Forelimb muscle (tissue), 1 donor: ENCODE data around the gene INO80. TPM values are rescaled to one million over a fixed set of nuclear protein-coding genes. Genes with fewer than 3 reads are reported as not detected.

ENCODE experiments used
- DNase-seq: peaks from one replicate; pipeline ENCODE4 v3.0.0-alpha.2; 2013; ENCODE audit warnings: low read depth
- polyA plus RNA-seq: library from polyadenylated mRNA; unstranded; fragments of 120-200 nt; gene quantifications from one replicate; pipeline ENCODE4 v1.2.1, GENCODE V29; 2013; ENCODE audit not compliant: insufficient read length

Gene INO80
- polyA plus RNA-seq, 1 donor = 18.3 TPM

DNA sequence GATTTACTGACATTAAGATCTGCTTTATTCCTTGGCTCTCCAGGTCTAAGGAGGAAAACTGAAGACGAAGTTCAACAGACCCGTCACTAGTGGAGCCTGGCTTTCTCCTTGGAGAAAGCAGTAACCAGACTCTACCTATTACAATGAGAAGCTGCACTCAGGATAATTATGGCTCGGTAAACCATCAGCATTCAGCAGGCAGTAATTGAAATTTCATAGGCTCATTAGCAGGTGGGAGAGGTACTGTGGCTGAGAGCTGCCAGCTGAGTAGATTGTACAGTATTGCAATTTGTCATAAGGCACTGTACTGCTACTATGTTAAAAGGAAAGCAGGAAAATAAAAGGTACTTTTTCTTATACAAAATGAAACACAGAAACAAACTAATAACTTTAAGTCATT lies 111.6 kb downstream of the INO80 start:
- DNase-seq = no peak

DNA sequence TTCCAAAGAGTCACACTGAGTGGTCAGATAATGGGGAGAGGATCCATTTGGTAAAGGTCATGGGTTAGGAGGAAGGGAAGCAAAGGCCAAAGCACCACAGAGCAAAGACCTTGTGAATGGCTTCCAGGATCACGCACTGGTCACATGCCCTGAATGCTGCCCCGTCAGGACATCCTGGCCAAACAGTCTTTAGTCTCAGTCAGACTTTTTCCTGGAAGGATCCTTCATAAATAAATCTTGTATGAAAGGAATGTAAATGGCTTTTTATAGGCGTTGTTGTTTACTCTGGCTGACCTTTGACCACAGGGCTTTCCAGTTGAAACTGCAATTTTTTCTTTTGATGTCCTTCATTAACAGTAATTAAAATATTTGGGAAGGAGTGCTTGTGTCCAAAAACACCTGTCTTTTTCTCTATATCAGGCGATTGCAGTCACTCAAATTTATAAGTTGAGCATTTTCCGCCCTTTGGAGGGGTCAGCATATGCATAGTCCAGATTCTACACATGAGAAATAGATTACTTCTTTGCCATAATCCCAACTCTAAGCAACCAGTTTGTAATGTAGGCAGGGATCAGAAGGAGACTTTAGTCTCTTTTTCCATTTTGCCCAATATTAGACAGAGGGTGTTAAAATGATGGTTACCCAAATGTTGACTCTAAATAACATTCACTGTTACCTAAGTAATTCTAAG lies 114.4 kb downstream of the INO80 start:
- no peak for DNase-seq

DNA sequence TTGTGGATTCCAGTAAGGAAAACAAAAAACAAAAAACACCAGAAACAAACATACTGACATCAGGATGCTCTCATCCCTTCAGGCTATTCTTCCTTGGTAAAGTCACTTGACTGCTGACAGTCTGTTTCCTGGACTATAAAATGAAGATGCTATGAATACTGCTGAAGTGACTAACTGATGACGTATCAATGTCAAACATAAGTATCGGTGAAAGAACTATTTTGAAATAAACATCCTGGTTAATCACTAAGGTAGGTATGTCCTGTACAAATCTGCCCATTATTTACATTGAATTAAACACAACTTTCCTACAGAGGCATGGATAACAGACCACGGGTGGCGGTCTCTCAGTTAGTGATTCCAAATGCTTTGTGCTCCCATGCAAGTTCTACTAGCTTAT lies 116.9 kb downstream of the INO80 start:
- DNase-seq = no peak

DNA sequence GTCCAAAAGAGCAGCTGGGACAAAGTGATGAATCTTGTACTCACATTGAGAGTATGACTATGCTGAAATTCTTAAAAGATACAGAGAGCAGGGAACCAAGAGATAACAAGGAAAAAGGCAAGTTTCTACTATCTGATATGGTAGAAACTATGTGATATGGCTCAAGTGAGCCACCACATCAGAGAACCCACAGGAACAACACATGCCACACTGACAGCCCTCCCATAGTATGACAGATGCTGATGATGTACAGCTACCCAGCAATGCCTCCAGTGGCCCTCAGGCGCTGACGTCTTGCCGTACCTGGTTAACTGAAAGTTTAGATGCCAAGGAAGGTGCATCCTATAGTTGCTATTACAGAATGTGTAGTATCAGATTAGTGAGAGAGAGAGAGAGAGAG lies 120.4 kb downstream of the INO80 start:
- no peak for DNase-seq

DNA sequence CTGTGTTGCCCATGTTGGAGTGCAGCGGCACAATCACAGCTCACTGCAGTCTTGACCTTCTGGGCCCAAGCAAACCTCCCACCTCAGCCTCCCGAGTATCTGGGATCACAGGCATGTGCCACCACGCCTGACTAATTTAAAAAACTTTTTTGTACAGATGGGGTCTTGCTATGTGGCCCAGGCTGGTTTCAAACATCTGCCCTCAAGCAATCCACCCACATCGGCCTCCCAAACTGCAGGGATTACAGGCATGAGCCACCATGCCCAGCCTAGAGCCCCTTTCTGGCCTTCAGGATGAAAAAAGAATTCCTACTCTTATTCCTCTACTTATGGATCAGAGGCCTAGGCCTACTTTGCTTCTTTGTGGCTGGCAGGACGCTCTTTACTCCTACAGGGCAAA lies 123.3 kb downstream of the INO80 start:
- no peak for DNase-seq

DNA sequence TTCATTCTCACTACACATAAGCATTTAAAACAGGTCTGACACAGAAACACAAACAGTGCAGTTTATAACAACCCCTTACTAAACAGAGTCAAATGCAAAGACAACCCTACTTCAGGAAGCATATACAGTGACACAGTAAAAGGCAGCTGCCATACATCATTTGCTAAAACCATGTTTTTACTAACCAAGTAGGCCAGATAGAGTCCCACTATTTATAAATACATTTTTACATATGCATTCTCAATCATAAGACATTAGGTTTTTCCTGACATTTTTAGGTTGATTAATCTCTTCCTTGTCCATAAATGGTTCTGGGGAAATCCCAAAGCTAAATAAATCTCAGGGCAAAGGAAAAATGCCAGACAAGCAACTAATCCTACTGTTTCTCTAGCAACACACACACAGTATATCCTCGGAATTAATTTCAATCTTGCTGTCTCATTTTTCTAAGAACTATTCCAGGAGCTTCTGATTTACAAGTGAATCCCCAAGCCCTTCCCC lies 123.8 kb downstream of the INO80 start:
- DNase-seq = no peak

DNA sequence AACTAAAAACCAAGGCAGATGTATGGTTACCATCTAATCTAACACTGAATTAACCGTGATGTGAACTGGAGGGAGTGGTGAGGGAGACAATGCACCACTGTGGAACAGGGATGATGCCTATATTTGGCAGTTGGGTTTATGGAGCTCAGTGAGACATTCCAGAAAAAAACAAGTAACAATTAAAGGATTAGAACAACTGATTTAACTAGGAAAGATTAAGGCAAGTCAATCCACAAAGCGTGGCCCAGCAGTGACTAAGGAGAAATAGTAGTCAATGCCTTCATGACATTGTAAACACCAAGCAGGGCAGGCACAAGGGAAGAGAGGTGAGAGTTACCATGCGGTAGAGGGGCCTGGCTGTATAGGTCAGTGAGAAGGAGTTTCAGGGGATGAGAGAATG lies 124.7 kb downstream of the INO80 start:
- no peak for DNase-seq

DNA sequence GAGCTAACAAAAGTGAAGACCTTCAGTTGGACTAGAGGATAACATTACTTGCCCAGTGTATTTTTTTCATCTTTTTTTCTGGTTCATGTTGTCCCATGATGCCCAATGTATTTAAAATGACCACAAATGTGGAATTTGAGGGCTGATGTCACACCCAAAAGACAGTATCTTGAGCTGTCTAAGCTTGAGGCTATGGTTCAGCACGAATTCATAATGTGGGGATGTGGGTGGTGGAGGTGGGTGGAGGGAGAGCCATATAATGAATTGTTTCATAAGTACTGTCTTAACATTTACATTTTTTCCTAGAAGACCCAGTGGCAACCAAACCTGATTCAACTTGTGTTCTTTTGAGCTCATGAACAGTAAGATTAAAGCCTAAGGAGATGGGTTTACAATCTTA lies 125.3 kb downstream of the INO80 start:
- no peak for DNase-seq

DNA sequence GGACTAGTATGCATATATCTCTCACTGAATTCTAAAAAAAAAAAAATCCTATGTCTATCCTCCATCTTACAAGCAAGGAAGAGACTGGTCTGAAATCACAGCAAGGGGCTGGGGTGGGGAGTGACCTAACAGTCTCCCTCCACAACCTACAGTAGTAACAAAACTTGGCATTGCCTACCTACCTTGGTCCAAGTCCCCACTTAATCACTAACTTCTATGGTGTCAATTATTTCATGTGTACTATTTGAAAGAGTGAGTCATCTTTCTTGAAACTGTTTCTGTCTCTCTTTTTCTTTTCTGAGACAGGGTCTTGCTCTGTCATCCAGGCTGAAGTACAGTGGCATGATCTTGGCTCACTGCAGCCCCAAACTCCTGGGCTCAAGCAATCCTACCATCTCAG lies 126.0 kb downstream of the INO80 start:
- DNase-seq = no peak

DNA sequence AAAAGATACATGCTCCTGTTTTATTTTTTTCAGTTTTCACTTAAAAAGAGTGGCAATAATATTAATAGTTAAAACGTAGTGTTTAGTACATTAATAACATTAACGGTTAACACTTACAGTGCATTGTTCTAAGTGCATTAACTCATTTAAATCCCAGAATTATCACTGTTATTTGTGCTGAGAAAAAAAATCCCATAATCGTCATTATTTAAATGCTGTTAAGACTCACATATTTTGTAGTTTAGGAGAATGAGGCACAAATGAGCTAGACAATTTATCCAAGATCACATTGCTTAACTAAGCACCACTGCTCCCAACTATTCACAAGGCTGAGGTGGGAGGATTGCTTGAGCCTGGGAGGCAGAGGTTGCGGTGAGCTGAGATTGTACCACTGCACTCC lies 127.9 kb downstream of the INO80 start:
- no peak for DNase-seq

DNA sequence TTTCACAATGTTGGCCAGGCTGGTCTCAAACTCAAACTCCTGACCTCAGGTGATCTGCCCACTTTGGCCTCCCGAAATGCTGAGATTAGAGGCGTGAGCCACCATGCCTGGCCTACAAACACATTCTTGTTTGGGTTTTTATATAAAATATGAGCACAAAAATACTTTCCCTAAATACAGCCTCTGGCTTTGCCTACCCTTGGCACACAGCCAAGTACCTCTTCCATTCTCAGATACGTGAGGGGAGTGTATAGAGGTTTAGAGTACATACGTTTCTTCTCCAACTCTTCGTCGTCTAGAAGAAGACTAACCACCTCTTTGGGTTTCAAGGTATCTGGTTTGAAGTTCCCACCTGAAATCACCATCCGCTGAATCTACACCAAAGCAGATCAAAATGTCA lies 129.3 kb downstream of the INO80 start:
- DNase-seq = no peak

DNA sequence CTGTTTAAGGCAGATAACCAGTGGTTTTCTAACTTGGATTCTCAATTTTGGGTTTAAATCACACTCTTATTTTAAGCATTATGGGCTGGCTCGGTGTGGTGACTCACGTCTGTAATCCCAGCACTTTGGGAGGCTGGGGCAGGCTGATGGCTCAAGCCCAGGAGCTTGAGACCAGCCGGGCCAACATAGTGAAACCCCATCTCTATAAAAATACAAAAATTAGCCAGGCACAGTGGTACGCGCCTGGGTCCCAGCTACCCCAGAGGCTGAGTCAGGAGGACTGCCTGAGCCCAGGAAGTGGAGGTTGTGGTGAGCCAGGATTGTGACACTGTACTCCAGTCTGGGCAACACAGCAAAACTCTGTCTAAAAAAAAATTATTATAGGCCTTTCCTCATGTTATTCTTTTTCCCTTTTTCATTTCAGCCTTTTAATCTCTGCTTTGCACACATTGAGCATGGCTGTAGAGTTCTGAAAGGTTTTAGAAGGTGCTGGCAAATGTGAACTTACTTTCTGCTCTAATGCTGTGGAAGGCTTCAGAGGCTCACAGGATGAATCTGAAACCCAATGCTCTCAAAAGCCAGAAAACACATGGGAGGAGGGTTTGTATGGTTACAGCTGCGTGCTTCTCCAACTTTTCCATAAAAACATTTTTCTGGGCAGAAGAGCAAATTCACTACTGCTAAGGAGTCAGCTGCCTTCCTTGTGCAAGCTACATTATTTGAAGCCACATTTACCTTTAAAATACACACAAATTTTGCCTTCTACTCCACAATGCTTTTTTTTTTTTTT lies 130.3 kb downstream of the INO80 start:
- peak; percentile 17 for DNase-seq

DNA sequence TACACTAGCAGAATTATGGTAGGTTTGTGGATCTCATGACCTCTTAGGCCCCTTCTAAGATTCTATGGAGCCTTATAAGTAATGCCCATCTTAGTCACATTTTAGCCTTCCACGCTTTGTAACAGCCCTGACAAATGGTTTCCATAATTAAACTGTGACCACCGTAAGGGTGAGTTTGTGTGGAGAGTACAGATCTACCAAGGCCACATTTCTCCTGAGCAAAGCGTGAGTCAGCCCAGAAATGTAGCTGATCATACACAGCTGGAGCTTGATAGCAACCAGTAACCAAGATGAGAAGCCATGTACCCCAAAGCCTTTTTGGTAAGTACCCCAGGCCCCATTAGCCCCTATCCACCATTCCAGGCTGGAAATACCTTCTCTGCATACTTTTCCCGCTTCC lies 131.1 kb downstream of the INO80 start:
- no peak for DNase-seq

DNA sequence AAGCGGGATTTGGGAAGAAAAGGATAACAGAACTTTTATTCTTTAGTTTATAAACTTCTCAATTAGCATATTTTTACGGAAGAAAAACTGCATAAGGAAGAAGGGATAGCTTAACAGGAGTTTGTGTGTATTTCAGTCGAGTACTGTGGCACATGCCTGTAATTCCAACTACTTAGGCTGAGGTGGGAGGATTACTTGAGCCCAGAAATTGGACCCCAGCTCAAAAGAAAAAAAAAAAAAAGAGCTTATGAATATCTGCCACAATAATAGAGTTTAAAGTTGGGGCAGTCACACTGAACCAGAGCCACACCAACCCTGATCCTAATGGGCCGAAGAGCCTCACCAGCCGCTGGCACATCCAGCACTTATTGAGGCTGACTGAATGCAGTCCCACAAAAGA lies 131.7 kb downstream of the INO80 start:
- DNase-seq = no peak

DNA sequence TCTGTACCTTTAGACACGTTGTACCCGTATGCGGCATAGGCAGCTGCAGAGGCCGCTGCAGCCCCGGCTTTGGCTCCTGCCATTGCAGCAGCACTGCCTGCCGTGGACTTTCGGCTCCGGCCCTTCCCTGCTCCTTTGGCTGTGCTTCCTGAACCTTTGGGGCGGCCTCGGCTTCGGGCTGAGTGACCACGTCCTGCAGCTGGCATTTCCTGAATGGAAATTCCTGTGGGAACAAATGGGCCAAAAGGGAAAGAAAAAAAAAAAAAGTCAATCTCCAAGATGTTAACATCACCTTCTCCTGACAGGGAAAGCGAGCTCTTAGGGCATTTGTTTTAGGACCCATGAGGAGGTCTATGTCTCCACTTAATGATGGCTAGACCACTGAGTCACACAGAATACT lies 133.2 kb downstream of the INO80 start:
- no peak for DNase-seq

DNA sequence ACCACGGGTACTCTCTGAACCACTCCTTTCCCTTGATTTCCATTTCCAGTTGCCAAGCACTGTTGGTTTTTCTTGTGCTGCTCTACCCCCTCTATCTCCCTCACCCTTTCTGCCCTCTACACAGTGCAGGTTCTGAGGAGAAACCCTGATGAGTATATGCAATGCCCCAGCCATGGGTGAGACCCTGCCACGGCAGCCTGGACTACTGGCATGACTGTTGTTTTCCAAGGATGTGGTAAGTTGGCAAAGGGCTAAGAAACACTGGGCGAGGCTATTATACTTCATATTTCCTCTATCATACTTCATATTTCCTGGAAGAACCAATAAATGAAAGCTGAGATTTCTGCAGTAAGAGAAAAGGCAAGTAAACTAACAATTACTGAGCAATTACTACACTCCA lies 134.9 kb downstream of the INO80 start:
- DNase-seq = no peak

DNA sequence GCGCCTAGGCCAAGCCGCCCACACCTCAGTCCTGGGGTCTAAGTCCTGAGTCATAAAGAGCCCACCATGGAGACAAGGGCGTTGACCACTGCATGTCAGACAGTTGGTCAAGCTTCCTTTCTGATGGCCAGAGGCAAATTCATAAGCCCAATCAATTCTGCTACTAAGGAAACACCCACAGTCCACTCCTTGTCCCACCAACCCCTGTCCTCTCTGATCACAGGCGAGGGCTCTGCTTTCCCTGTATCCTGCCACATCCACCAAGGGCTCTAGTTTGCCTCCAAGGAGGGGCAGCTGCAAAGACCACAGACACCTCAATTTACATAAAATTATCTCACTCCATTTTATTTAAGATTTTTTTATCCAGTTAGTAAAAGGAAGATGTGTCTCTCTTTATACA lies 137.5 kb downstream of the INO80 start:
- no peak for DNase-seq

DNA sequence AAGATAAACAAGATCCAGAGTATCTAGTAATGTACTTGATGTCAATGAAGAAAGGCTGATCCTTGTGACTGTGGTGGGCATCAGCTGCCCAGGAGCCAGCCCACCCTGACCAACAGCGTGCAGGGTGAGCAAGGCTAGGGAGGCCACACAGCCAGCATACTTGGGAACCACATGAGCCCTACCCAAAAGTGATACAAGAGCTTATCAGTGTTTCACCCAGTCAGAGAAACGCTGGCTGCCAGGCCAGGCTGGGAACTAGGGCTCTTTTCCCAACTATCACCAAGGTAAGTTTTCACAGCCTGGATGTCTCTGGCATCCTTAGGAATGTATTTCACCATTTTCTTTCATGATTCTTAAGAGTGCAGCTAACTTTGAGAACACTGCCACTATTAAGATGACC lies 137.9 kb downstream of the INO80 start:
- DNase-seq = no peak

DNA sequence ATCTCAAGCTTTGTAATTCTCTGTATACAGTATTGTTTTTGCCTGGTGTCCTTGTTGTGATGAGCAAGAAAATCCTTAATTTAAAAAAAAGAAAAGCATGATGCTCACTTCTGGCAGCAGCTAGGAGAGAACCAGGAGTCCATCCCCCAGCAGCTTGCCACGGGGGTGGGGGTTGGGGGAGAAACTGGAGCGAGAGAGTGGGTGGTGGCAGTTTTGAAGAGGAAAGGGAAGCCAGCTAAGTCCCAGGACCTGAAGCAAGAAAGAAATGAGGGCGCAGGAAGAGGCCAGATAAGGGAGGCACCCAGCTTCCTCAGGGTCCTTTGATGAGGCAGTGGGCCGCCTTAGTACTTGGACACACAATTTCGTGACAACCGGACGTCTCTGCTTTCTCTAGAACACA lies 139.3 kb downstream of the INO80 start:
- no peak for DNase-seq

DNA sequence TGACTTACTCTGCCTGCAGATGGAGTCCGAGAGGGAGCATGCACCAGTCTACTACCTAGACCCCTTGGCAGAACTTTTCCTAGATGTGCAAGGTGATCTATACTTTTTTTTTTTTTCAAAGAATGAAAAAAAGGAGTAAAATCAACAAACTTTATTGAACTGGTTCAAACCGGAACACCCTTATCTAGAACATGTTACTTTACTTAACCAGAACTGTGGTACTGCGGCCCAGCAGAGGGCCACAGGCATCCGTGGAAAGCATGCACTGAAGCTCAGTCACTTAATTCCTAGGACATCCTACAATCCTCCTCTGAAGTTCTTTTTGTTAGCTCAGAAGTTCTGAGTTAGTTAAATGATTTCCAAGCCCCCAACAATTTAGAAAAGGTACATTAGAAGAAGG lies 141.2 kb downstream of the INO80 start:
- no peak for DNase-seq

DNA sequence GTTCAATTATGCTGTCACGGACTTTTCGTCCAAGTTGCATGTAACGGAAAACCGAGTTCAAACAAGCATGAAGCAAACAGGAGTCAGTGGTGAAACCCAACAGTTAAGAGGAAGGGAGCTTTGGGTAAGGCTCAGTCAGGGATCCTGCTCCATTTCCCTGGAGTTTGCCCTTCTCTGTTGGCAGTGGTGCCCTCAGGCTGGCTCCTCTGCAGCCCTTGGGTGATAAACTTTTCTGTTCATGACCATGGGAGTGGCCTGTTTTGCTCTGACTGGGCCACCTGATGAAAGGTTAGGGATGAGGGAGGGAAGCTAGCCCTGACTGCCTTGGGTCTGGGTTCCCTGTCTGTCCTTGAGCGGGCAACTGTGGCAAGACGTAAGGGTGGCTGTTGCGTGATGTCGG lies 146.7 kb downstream of the INO80 start:
- DNase-seq = no peak

DNA sequence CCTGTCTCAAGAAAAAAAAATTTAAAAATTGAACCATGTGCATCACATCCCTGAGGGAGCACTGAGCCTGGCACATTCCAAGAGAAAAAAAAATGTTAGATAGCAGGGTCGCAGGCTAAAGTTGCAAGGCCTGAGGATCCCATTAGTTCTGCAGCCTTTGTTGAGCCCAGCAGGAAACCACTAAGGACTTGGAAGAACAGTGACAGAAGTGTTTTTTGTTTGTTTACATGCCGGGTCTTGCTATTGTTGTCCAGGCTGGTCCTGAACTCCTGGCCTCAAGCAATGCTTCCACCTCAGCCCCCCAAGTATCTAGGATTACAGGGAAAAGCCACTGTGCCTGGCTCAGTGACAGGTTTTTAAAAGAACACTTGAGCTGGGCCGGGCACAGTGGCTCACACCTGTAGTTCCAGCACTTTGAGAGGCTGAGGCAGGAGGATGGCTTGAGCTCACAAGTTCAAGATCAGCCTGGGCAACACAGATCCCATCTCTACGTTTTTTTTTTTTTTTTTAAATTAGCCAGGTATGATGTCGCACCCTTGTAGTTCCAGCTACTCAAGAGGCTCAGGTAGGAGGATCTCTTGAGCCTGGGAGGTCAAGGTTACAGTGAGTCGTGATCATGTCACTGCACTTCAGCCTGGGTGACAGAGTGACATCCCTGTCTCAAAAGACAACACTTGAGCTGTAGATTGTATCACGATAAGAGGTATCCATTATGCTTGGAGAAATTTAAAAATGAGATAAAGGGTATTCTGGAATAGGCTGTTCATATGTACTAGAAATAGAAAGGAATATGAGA lies 147.6 kb downstream of the INO80 start:
- DNase-seq = no peak

DNA sequence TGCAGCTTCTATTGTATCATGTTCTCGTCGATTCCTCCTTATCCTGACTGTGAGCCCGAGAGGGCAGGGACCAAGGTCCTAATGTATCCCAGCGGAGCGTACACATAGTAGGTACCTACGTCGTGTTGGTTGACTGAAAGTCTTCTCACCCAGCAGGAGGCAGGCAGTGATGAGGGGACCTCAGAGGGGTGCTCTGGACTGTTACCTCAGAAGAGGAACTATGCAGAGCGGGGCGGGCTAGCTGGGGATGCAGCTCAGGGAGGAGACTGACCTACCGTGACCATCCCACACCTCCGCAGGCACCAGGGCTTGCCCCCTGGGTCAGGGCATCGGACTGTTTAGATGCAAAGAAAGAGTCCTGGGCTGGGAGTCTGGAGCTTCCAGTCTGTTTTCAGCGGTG lies 151.4 kb downstream of the INO80 start:
- DNase-seq = no peak
